ENCODE results near the gene MED25. TPM values are rescaled to one million over a fixed set of nuclear protein-coding genes. Genes with fewer than 3 reads are reported as not detected.

MED25 gene
- total and polyA plus RNA-seq, 5 experiments from 2014 or later: 7.5 to 43.2 (median 19.2) TPM

- H3K36me3 Mint-ChIP-seq: peaks cover 0 to 34% (median 2%) of the 10 kb centered on the region in 3 donors
- H3K27me3 Mint-ChIP-seq: no peaks in the 10 kb centered on the region
- H3K4me1 Mint-ChIP-seq: peaks cover 2 to 13% (median 6%) of the 10 kb centered on the region in 4 donors
- H3K9me3 Mint-ChIP-seq: no peaks in the 10 kb centered on the region
- DNase-seq (no peak), ATAC-seq (no peak)
- no peak overlapping the region for H3K27ac Mint-ChIP-seq
- H3K4me3 Mint-ChIP-seq: no peak overlapping the region
- POLR2A ChIA-PET: interaction anchor here (0.6 to 1.5 kb wide), 3 partner anchors 12 to 80 kb away, joined by 3 to 7 read pairs (median 3); no protein-coding TSS in a partner anchor
Observed at GRCh38 chr19:49857838-49858087, 39.7 kb downstream of the MED25 start.

- no peaks in the 10 kb centered on the region for H3K9me3 Mint-ChIP-seq
- ATAC-seq: no peak
- POLR2A ChIA-PET: interaction anchor here (0.6 to 1.5 kb wide), 5 partner anchors 11 to 79 kb away, joined by 3 to 7 read pairs (median 3); partner anchors contain the start of gene AKT1S1
- H3K36me3 Mint-ChIP-seq: peaks cover 0 to 40% (median 2%) of the 10 kb centered on the region in 3 donors
- H3K4me1 Mint-ChIP-seq: peaks cover 4 to 13% (median 6%) of the 10 kb centered on the region in 4 donors
- H3K27me3 Mint-ChIP-seq: no peaks in the 10 kb centered on the region
- no peak for DNase-seq
- H3K4me3 Mint-ChIP-seq: no peak overlapping the region
- peak overlapping the region in 2 of 10 donors; percentile 37 to 80 for H3K27ac Mint-ChIP-seq
Observed at GRCh38 chr19:49858088-49858985, 40.2 kb downstream of the MED25 start.

GRCh38 chr19:49859682-49860335, 41.7 kb downstream of the MED25 start:
- DNase-seq: no peak
- POLR2A ChIA-PET: no interaction called here
- no peak overlapping the region for H3K4me3 Mint-ChIP-seq
- peak; percentile 3 to 6 for ATAC-seq
- peaks cover 0 to 50% (median 2%) of the 10 kb centered on the region in 3 donors for H3K36me3 Mint-ChIP-seq
- H3K4me1 Mint-ChIP-seq: peaks cover 7 to 20% (median 12%) of the 10 kb centered on the region in 4 donors
- no peaks in the 10 kb centered on the region for H3K27me3 Mint-ChIP-seq
- H3K9me3 Mint-ChIP-seq: no peaks in the 10 kb centered on the region
- no peak overlapping the region for H3K27ac Mint-ChIP-seq

- ATAC-seq: no peak
- POLR2A ChIA-PET: interaction anchor here (1.5 kb wide), 1 partner anchor 14 kb away, joined by 3 read pairs; no protein-coding TSS in a partner anchor
- Mint-ChIP-seq H3K4me3 (no peak overlapping the region), H3K36me3 (peaks cover 0 to 49% (median 2%) of the 10 kb centered on the region in 3 donors), H3K27me3 (no peaks in the 10 kb centered on the region), H3K4me1 (peaks cover 7 to 25% (median 18%) of the 10 kb centered on the region in 4 donors), H3K9me3 (no peaks in the 10 kb centered on the region), H3K27ac (peak overlapping the region in 3 of 10 donors; percentile 36 to 81 (median 43))
- no peak for DNase-seq
Observed at GRCh38 chr19:49860336-49861102, 42.4 kb downstream of the MED25 start.

GRCh38 chr19:49861107-49861506, 43.0 kb downstream of the MED25 start:
- ATAC-seq (no peak), DNase-seq (no peak)
- H3K27me3 Mint-ChIP-seq: no peaks in the 10 kb centered on the region
- no peaks in the 10 kb centered on the region for H3K9me3 Mint-ChIP-seq
- POLR2A ChIA-PET: interaction anchor here (1.5 kb wide), 1 partner anchor 13 kb away, joined by 3 read pairs; no protein-coding TSS in a partner anchor
- H3K27ac Mint-ChIP-seq: peak overlapping the region in 3 of 10 donors; percentile 21 to 43 (median 36)
- H3K4me1 Mint-ChIP-seq: peaks cover 7 to 28% (median 24%) of the 10 kb centered on the region in 4 donors
- peaks cover 0 to 48% (median 2%) of the 10 kb centered on the region in 3 donors for H3K36me3 Mint-ChIP-seq
- no peak overlapping the region for H3K4me3 Mint-ChIP-seq

GRCh38 chr19:49861541-49862378, 43.7 kb downstream of the MED25 start:
- peaks cover 11 to 34% (median 30%) of the 10 kb centered on the region in 4 donors for H3K4me1 Mint-ChIP-seq
- DNase-seq (no peak), ATAC-seq (no peak)
- no peak overlapping the region for H3K4me3 Mint-ChIP-seq
- POLR2A ChIA-PET: interaction anchor here (1.5 kb wide), 1 partner anchor 13 kb away, joined by 3 read pairs; no protein-coding TSS in a partner anchor
- H3K27me3 Mint-ChIP-seq: no peaks in the 10 kb centered on the region
- no peak overlapping the region for H3K27ac Mint-ChIP-seq
- H3K9me3 Mint-ChIP-seq: no peaks in the 10 kb centered on the region
- H3K36me3 Mint-ChIP-seq: peaks cover 0 to 48% (median 2%) of the 10 kb centered on the region in 3 donors

- Mint-ChIP-seq H3K4me3 (no peak overlapping the region), H3K27ac (peak overlapping the region in 4 of 10 donors; percentile 27 to 74 (median 43)), H3K36me3 (peaks cover 0 to 44% (median 2%) of the 10 kb centered on the region in 3 donors), H3K4me1 (peaks cover 16 to 39% (median 37%) of the 10 kb centered on the region in 4 donors), H3K27me3 (no peaks in the 10 kb centered on the region), H3K9me3 (no peaks in the 10 kb centered on the region)
- peak in 1 of 10 donors; percentile 37 for DNase-seq
- POLR2A ChIA-PET: interaction anchor here (2.9 to 7.6 kb wide), 2 partner anchors 11 to 14 kb away, joined by 16 to 137 read pairs; partner anchors contain the start of genes AKT1S1, PTOV1 and TBC1D17
- ATAC-seq: no peak
Observed at GRCh38 chr19:49862391-49863253, 44.5 kb downstream of the MED25 start.

GRCh38 chr19:49863254-49863934, 45.3 kb downstream of the MED25 start:
- Mint-ChIP-seq H3K9me3 (peaks cover 0 to 3% (median 0%) of the 10 kb centered on the region in 9 donors), H3K27me3 (no peaks in the 10 kb centered on the region), H3K27ac (peak overlapping the region in 4 of 10 donors; percentile 27 to 66 (median 30)), H3K4me1 (peaks cover 17 to 47% (median 44%) of the 10 kb centered on the region in 4 donors), H3K4me3 (peak overlapping the region in 2 of 10 donors; percentile 14 to 48), H3K36me3 (peaks cover 0 to 39% (median 2%) of the 10 kb centered on the region in 3 donors)
- POLR2A ChIA-PET: interaction anchor here (0.6 to 7.6 kb wide), 3 partner anchors 11 to 59 kb away, joined by 4 to 137 read pairs (median 16); partner anchors contain the start of genes AKT1S1, PTOV1 and TBC1D17
- DNase-seq (no peak), ATAC-seq (no peak)

- peaks cover 0 to 3% (median 0%) of the 10 kb centered on the region in 9 donors for H3K9me3 Mint-ChIP-seq
- ATAC-seq: no peak
- no peak overlapping the region for H3K4me3 Mint-ChIP-seq
- H3K27me3 Mint-ChIP-seq: no peaks in the 10 kb centered on the region
- POLR2A ChIA-PET: interaction anchor here (0.6 to 7.6 kb wide), 3 partner anchors 12 to 60 kb away, joined by 4 to 137 read pairs (median 16); partner anchors contain the start of genes AKT1S1, PTOV1 and TBC1D17
- no peak for DNase-seq
- peaks cover 0 to 37% (median 2%) of the 10 kb centered on the region in 3 donors for H3K36me3 Mint-ChIP-seq
- H3K4me1 Mint-ChIP-seq: peaks cover 17 to 51% (median 47%) of the 10 kb centered on the region in 4 donors
- peak overlapping the region in 2 of 10 donors; percentile 29 to 60 for H3K27ac Mint-ChIP-seq
Observed at GRCh38 chr19:49863935-49864320, 45.8 kb downstream of the MED25 start.

GRCh38 chr19:49864890-49865289, 46.8 kb downstream of the MED25 start:
- Mint-ChIP-seq H3K4me3 (peak overlapping the region in 1 of 10 donors; percentile 40), H3K9me3 (peaks cover 0 to 3% (median 0%) of the 10 kb centered on the region in 9 donors), H3K27ac (peak overlapping the region in 3 of 10 donors; percentile 11 to 55 (median 48)), H3K4me1 (peaks cover 17 to 51% (median 47%) of the 10 kb centered on the region in 4 donors), H3K36me3 (peaks cover 0 to 34% (median under 1%) of the 10 kb centered on the region in 3 donors), H3K27me3 (no peaks in the 10 kb centered on the region)
- POLR2A ChIA-PET: interaction anchor here (0.7 to 7.6 kb wide), 5 partner anchors 9 to 152 kb away, joined by 4 to 137 read pairs (median 8); partner anchors contain the start of genes AKT1S1, MED25, PTOV1 and TBC1D17
- DNase-seq: no peak
- ATAC-seq: no peak

Measured in naive thymus-derived CD8-positive, alpha-beta T cell (primary cell).